ENCODE data around the gene GTPBP2. TPM values are rescaled to one million over a fixed set of nuclear protein-coding genes. Genes with fewer than 3 reads are reported as not detected.
A peak's percentile ranks its signal among the peaks of the same experiment; 100 is the strongest.

GTPBP2 gene
- total and polyA plus RNA-seq, 11 donors: 16.6 to 37.1 (median 26.1) TPM

DNA sequence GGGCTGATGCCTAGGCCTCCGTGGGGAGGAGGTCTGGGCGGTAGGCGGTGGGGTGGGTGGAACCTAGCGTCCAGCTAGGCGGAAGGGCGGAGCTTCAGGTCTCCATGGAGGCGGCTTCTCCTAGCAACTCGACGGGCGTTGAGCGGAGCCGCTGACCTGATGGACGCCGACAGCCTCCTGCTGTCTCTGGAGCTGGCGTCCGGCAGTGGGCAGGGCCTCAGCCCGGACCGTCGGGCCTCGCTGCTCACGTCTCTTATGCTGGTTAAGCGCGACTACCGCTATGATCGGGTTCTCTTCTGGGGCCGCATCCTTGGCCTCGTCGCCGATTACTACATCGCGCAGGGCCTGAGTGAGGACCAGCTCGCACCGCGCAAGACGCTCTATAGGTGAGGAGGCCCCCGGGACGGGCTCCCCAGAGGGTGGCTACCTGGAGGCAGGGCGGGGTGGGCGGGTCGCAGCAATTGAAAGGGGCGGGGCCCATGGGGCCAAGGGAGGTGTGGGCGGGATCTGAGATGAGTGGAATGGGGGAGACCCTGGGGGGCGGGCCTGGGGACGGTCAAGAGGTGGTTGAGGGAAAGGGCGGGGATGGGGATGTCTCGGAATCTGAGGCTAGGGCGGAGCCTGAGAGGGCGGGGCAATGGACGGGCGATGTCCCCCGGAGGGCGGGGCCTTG is 16.0 kb upstream of the GTPBP2 start, which contains the start of gene RSPH9:
Gene RSPH9, plus strand, starts transcription at position 97 of the 673 bp plus-strand sequence. Its CDS starts 63 bp downstream, at position 160.
- TF ChIP-seq, protein P1, sequence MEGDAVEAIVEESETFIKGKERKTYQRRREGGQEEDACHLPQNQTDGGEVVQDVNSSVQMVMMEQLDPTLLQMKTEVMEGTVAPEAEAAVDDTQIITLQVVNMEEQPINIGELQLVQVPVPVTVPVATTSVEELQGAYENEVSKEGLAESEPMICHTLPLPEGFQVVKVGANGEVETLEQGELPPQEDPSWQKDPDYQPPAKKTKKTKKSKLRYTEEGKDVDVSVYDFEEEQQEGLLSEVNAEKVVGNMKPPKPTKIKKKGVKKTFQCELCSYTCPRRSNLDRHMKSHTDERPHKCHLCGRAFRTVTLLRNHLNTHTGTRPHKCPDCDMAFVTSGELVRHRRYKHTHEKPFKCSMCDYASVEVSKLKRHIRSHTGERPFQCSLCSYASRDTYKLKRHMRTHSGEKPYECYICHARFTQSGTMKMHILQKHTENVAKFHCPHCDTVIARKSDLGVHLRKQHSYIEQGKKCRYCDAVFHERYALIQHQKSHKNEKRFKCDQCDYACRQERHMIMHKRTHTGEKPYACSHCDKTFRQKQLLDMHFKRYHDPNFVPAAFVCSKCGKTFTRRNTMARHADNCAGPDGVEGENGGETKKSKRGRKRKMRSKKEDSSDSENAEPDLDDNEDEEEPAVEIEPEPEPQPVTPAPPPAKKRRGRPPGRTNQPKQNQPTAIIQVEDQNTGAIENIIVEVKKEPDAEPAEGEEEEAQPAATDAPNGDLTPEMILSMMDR (IDR thresholded peaks at IDR 0.05): no peak
- TF ChIP-seq POLR2A (IDR thresholded peaks at IDR 0.05): no peak
- H3K27me3 ChIP-seq: no peaks in the 10 kb centered on the region
- H3K4me3 ChIP-seq: peak within 1 kb of the TSS; percentile 4 to 63 (median 50)
- DNase-seq (peak; percentile 64 to 86 (median 78)), ATAC-seq (peak; percentile 63 to 87 (median 82))
- peaks cover 0 to 31% (median 27%) of the 10 kb centered on the region in 9 donors for H3K36me3 ChIP-seq
- peaks cover 0 to 20% (median 8%) of the 10 kb centered on the region in 12 donors for H3K4me1 ChIP-seq
- H3K27ac ChIP-seq: peak within 1 kb of the TSS in 7 of 12 donors; percentile 13 to 44 (median 20)
- no peaks in the 10 kb centered on the region for H3K9me3 ChIP-seq
- intact Hi-C loops (cut with DNase I): loop anchor here in 1 of 10 donors (1.0 kb wide), 1 partner anchor 9 kb away; no protein-coding TSS in a partner anchor
- whole genome bisulfite sequencing, 4 donors: 2 to 6% (median 5%) methylated on average over 32 to 52 of the region's 52 CpGs

DNA sequence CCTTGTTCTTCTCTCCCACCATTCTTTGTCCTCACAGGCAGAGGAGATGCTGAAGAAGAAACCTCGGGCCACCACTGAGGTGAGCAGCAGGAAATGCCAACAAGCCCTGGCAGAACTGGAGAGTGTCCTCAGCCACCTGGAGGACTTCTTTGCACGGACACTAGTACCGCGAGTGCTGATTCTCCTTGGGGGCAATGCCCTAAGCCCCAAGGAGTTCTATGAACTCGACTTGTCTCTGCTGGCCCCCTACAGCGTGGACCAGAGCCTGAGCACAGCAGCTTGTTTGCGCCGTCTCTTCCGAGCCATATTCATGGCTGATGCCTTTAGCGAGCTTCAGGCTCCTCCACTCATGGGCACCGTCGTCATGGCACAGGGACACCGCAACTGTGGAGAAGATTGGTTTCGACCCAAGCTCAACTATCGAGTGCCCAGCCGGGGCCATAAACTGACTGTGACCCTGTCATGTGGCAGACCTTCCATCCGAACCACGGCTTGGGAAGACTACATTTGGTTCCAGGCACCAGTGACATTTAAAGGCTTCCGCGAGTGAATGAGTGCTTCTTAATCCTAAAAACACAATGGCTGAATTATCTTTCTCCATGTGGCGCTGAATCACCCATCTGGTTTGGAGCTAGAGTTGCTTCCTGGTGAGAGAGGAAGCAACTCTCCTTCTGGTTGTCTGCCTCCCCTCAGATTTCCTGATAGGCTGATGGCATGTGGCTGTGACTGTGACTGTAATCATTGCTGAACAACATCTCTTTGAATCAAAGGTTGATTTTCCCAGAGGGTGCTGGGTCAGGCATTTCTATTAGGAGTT is 11.1 kb upstream of the GTPBP2 start:
- DNase-seq: no peak
- no peak for ATAC-seq
- Histone ChIP-seq H3K4me3 (no peak overlapping the region), H3K27ac (no peak overlapping the region), H3K36me3 (peaks cover 0 to 63% (median 57%) of the 10 kb centered on the region in 9 donors), H3K27me3 (no peaks in the 10 kb centered on the region), H3K9me3 (no peaks in the 10 kb centered on the region), H3K4me1 (peaks cover 8 to 52% (median 41%) of the 10 kb centered on the region in 12 donors)
- intact Hi-C loops (cut with DNase I): loop anchor here in 1 of 10 donors (10.0 kb wide), 1 partner anchor 605 kb away; the partner anchor contains the start of gene HSP90AB1
- TF ChIP-seq, protein P1 (IDR thresholded peaks at IDR 0.05): no peak
- TF ChIP-seq POLR2A (IDR thresholded peaks at IDR 0.05): no peak
- 87 to 90% (median 89%) methylated on average over 21 of the region's 21 CpGs for WGBS, 4 donors

DNA sequence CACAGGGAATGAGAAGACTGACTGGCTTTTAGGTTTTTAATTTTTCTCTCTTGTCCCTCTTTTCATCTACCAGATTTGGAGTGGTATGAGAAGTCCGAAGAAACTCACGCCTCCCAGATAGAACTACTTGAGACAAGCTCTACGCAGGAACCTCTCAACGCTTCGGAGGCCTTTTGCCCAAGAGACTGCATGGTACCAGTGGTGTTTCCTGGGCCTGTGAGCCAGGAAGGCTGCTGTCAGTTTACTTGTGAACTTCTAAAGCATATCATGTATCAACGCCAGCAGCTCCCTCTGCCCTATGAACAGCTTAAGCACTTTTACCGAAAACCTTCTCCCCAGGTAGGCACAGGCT is 7.2 kb upstream of the GTPBP2 start:
- ATAC-seq (peak in 2 of 4 donors; percentile 6 to 40), DNase-seq (no peak)
- H3K4me1 ChIP-seq: peaks cover 8 to 50% (median 38%) of the 10 kb centered on the region in 12 donors
- H3K27ac ChIP-seq: peak overlapping the region in 11 of 12 donors; percentile 66 to 93 (median 91)
- intact Hi-C loops (cut with DNase I): loop anchor here in 2 of 10 donors (1.0 to 10.0 kb wide), 2 partner anchors 9 to 609 kb away; partner anchors contain the start of genes HSP90AB1 (in 1 of the 2) and RSPH9 (in 1 of the 2)
- peaks cover 0 to 46% (median 42%) of the 10 kb centered on the region in 9 donors for H3K36me3 ChIP-seq
- no peaks in the 10 kb centered on the region for H3K27me3 ChIP-seq
- 13 to 17% (median 16%) methylated on average over 7 of the region's 7 CpGs for WGBS, 4 donors
- no peaks in the 10 kb centered on the region for H3K9me3 ChIP-seq
- TF ChIP-seq, protein P1 (IDR thresholded peaks at IDR 0.05): no peak
- TF ChIP-seq POLR2A (IDR thresholded peaks at IDR 0.05): no peak
- peak overlapping the region; percentile 25 to 91 (median 70) for H3K4me3 ChIP-seq
